Prostate gland (tissue), 2 donors: ENCODE data around the gene FAM135A. TPM values are rescaled to one million over a fixed set of nuclear protein-coding genes. Genes with fewer than 3 reads are reported as not detected.
"Not testable (repeated sequence)": the region's sequence is repeated elsewhere in the genome, so short reads cannot be mapped to it uniquely, and the experiment has no call there.

Experiments used
- DNase-seq: peaks from one replicate; pipeline ENCODE4 v3.0.0-alpha.2; 2019; ENCODE audit warnings: low spot score
- H3K27ac ChIP-seq, 2 donors: fragments of 200-600 bp; sonication (generic); 2 replicates each; pipeline ENCODE4 v1.5.1; 2017 to 2019
- H3K27me3 ChIP-seq: fragments of 200-600 bp; sonication (generic); replicated peaks from 2 replicates; pipeline ENCODE4 v1.5.1; 2019; ENCODE audit not compliant: insufficient read depth
- H3K36me3 ChIP-seq, 2 donors: fragments of 200-600 bp; sonication (generic); 1 replicate in 1 of 2; 2 replicates in 1 of 2; pipeline versions ENCODE4 v1.5.1 to v1.8.1; 2017 to 2019
- H3K4me1 ChIP-seq: fragments of 200-600 bp; sonication (generic); replicated peaks from 2 replicates; pipeline ENCODE4 v1.5.1; 2019
- H3K4me3 ChIP-seq, 2 donors: fragments of 200-600 bp; sonication (generic); 2 replicates each; pipeline ENCODE4 v1.5.1; 2017 to 2019
- H3K9me3 ChIP-seq: fragments of 200-600 bp; sonication (generic); 2 replicates; pipeline ENCODE4 v1.5.1; 2017
- CTCF ChIP-seq, 4 experiments: fragments of 200-600 bp in 2 of 4; fragments of 450-650 bp in 2 of 4; sonication (generic) in 2 of 4; IDR thresholded peaks; 1 replicate in 3 of 4; 2 replicates in 1 of 4; pipeline ENCODE4 v1.5.1; 2016 to 2019; ENCODE audit warnings: antibody characterized with exemption in 4 of 4, mild to moderate bottlenecking in 2 of 4, moderate library complexity in 2 of 4
- POLR2A ChIP-seq: fragments of 450-650 bp; IDR thresholded peaks from one replicate; pipeline ENCODE4 v1.6.1; 2016; ENCODE audit warnings: antibody characterized with exemption, mild to moderate bottlenecking
- POLR2AphosphoS5 ChIP-seq: sonication (generic); formaldehyde crosslinking; IDR thresholded peaks from one replicate; pipeline ENCODE4 v1.6.1; 2017; ENCODE audit warnings: antibody characterized with exemption
- WGBS: methylation state at CpG from one replicate; pipeline ENCODE4 v1.1.5; 2018; 5-methylcytosine and 5-hydroxymethylcytosine counted together
- intact Hi-C: fragments of 100-400 bp; cut with DNase I; formaldehyde crosslinking; loops from one replicate; pipeline ENCODE4 v1.14.2; 2022
- total RNA-seq, 2 donors: library from RNA; depleted of rRNA; stranded (reverse); fragments of >200 nt; gene quantifications; one replicate each; pipeline ENCODE4 v1.1.0, GENCODE V29; 2016

The FAM135A gene
- total RNA-seq, 2 donors from 2014 or later = 66.3 to 117 TPM

GRCh38 chr6:70459235-70459634 lies 45.9 kb downstream of the FAM135A start:
- DNase-seq = no peak
- Histone ChIP-seq H3K4me3 (no peak overlapping the region), H3K36me3 (no peaks in the 10 kb centered on the region), H3K27me3 (no peaks in the 10 kb centered on the region), H3K9me3 (no peaks in the 10 kb centered on the region), H3K27ac (no peak overlapping the region), H3K4me1 (no peaks in the 10 kb centered on the region)
- intact Hi-C loops = no loop called here
- 91% methylated on average over 2 of the region's 2 CpGs for WGBS
- TF ChIP-seq POLR2AphosphoS5 (no peak), POLR2A (no peak), CTCF (IDR thresholded peaks at IDR 0.05) (no peak)

- H3K4me3 ChIP-seq, H3K27me3 ChIP-seq, H3K27ac ChIP-seq, DNase-seq, H3K9me3 ChIP-seq, H3K4me1 ChIP-seq, H3K36me3 ChIP-seq, intact Hi-C loops: not testable (repeated sequence)
- WGBS = 98% methylated on average over 14 of the region's 14 CpGs
Observed at GRCh38 chr6:70459699-70460098, 46.4 kb downstream of the FAM135A start.

GRCh38 chr6:70470016-70470415 lies 56.7 kb downstream of the FAM135A start:
- Histone ChIP-seq H3K27me3 (no peaks in the 10 kb centered on the region), H3K9me3 (no peaks in the 10 kb centered on the region), H3K4me3 (no peak overlapping the region), H3K4me1 (no peaks in the 10 kb centered on the region), H3K36me3 (peaks cover 0 to 5% of the 10 kb centered on the region in 2 donors), H3K27ac (no peak overlapping the region)
- intact Hi-C loops = no loop called here
- TF ChIP-seq CTCF (IDR thresholded peaks at IDR 0.05) (no peak), POLR2A (no peak), POLR2AphosphoS5 (no peak)
- no peak for DNase-seq

- DNase-seq, H3K27ac ChIP-seq, H3K27me3 ChIP-seq, H3K4me3 ChIP-seq, intact Hi-C loops, H3K36me3 ChIP-seq, H3K9me3 ChIP-seq, H3K4me1 ChIP-seq: not testable (repeated sequence)
- 96% methylated on average over 3 of the region's 3 CpGs for WGBS
Observed at GRCh38 chr6:70470510-70470909, 57.2 kb downstream of the FAM135A start.

GRCh38 chr6:70474751-70475150 lies 61.4 kb downstream of the FAM135A start:
- no peaks in the 10 kb centered on the region for H3K27me3 ChIP-seq
- intact Hi-C loops = no loop called here
- no peak overlapping the region for H3K27ac ChIP-seq
- H3K4me1 ChIP-seq = no peaks in the 10 kb centered on the region
- DNase-seq = no peak
- TF ChIP-seq POLR2AphosphoS5 (no peak), CTCF (IDR thresholded peaks at IDR 0.05) (no peak), POLR2A (no peak)
- 93% methylated on average over 3 of the region's 3 CpGs for WGBS
- H3K36me3 ChIP-seq = peaks cover 0 to 5% of the 10 kb centered on the region in 2 donors
- no peaks in the 10 kb centered on the region for H3K9me3 ChIP-seq
- no peak overlapping the region for H3K4me3 ChIP-seq

- H3K27me3 ChIP-seq = no peaks in the 10 kb centered on the region
- no peaks in the 10 kb centered on the region for H3K9me3 ChIP-seq
- TF ChIP-seq POLR2AphosphoS5 (no peak), CTCF (IDR thresholded peaks at IDR 0.05) (no peak), POLR2A (no peak)
- no peak overlapping the region for H3K4me3 ChIP-seq
- 45% methylated on average over 4 of the region's 4 CpGs for WGBS
- intact Hi-C loops = no loop called here
- no peak for DNase-seq
- H3K36me3 ChIP-seq = no peaks in the 10 kb centered on the region
- no peak overlapping the region for H3K27ac ChIP-seq
- H3K4me1 ChIP-seq = no peaks in the 10 kb centered on the region
Observed at GRCh38 chr6:70479236-70479635, 65.9 kb downstream of the FAM135A start.

GRCh38 chr6:70486638-70487037 lies 73.3 kb downstream of the FAM135A start:
- H3K9me3 ChIP-seq, H3K4me1 ChIP-seq, H3K4me3 ChIP-seq, DNase-seq, H3K27ac ChIP-seq, intact Hi-C loops, H3K27me3 ChIP-seq, H3K36me3 ChIP-seq: not testable (repeated sequence)
- WGBS = 96% methylated on average over 9 of the region's 9 CpGs
